ENCODE results near the gene GABRB2. TPM values are rescaled to one million over a fixed set of nuclear protein-coding genes. Genes with fewer than 3 reads are reported as not detected.

Gene GABRB2
- total RNA-seq, 1 experiment from 2014 or later, result not detected

- Histone ChIP-seq H3K4me3 (ENCODE audit: low read depth, low read length) (no peak overlapping the region), H3K36me3 (ENCODE audit: control insufficient read depth, insufficient read depth, low read length) (no peaks in the 10 kb centered on the region), H3K4me1 (no peaks in the 10 kb centered on the region), H3K27me3 (replicated peaks; ENCODE audit: control insufficient read depth, insufficient read depth, low read length) (no peaks in the 10 kb centered on the region), H3K9me3 (no peaks in the 10 kb centered on the region)
- H3K4me1 Mint-ChIP-seq (ENCODE audit: low read depth, unreplicated experiment), result no peaks in the 10 kb centered on the region
- no peaks in the 10 kb centered on the region for H3K36me3 Mint-ChIP-seq (ENCODE audit: insufficient read depth, unreplicated experiment)
- POLR2A ChIA-PET, result no interaction called here
- intact Hi-C loops (cut with micrococcal nuclease; ENCODE audit: unreplicated experiment), result no loop called here
- CTCF ChIA-PET, result no interaction called here
- no TSS peak for BruUV-seq (replicated peaks)
- no peak overlapping the region for H3K27ac Mint-ChIP-seq (ENCODE audit: unreplicated experiment)
- H3K4me3 Mint-ChIP-seq (ENCODE audit: unreplicated experiment), result no peak overlapping the region
- H3K9me3 Mint-ChIP-seq (ENCODE audit: unreplicated experiment), result no peaks in the 10 kb centered on the region
- H3K27me3 Mint-ChIP-seq (ENCODE audit: insufficient read depth, unreplicated experiment), result peaks cover 10% of the 10 kb centered on the region
- TF ChIP-seq CTCF (IDR thresholded peaks at IDR 0.05; ENCODE audit: insufficient read depth in 1 of 2, low read depth in 1 of 2, low read length in 1 of 2, severe bottlenecking in 1 of 2, unreplicated experiment in 1 of 2), result no peak
- no peak for DNase-seq
Observed at GRCh38 chr5:161314033-161314432, 232.5 kb downstream of the GABRB2 start.

DNA sequence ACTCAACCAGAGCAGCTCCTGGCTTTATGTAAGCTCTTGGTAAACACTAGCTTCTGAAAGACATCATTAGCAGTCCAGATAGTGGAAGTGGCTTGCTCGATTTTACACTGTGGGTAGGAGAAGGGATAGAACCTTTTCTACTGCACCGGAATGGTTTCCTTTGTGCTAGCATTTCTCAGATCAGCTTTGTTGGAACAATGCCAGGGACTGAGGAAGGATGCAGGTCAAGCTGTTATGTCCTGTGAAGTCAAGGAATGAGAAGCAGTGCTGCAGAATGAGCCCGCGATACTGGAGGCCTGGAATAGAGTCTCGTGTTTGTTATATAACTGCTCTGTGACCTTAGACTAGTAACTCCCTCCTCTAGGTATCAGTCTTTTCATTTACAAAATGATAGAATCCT lies 233.6 kb downstream of the GABRB2 start:
- BruUV-seq (replicated peaks), result no TSS peak
- Mint-ChIP-seq H3K4me1 (ENCODE audit: low read depth, unreplicated experiment) (no peaks in the 10 kb centered on the region), H3K27ac (ENCODE audit: unreplicated experiment) (no peak overlapping the region), H3K36me3 (ENCODE audit: insufficient read depth, unreplicated experiment) (no peaks in the 10 kb centered on the region), H3K4me3 (ENCODE audit: unreplicated experiment) (no peak overlapping the region), H3K27me3 (ENCODE audit: insufficient read depth, unreplicated experiment) (peaks cover 10% of the 10 kb centered on the region), H3K9me3 (ENCODE audit: unreplicated experiment) (no peaks in the 10 kb centered on the region)
- CTCF ChIA-PET, result no interaction called here
- no peaks in the 10 kb centered on the region for H3K9me3 ChIP-seq
- H3K27me3 ChIP-seq (replicated peaks; ENCODE audit: control insufficient read depth, insufficient read depth, low read length), result no peaks in the 10 kb centered on the region
- DNase-seq, result no peak
- H3K36me3 ChIP-seq (ENCODE audit: control insufficient read depth, insufficient read depth, low read length), result no peaks in the 10 kb centered on the region
- no peak for TF ChIP-seq CTCF (IDR thresholded peaks at IDR 0.05; ENCODE audit: insufficient read depth in 1 of 2, low read depth in 1 of 2, low read length in 1 of 2, severe bottlenecking in 1 of 2, unreplicated experiment in 1 of 2)
- no peak overlapping the region for H3K4me3 ChIP-seq (ENCODE audit: low read depth, low read length)
- H3K4me1 ChIP-seq, result no peaks in the 10 kb centered on the region
- intact Hi-C loops (cut with micrococcal nuclease; ENCODE audit: unreplicated experiment), result no loop called here
- POLR2A ChIA-PET, result no interaction called here

- H3K27ac Mint-ChIP-seq (ENCODE audit: unreplicated experiment), result no peak overlapping the region
- Histone ChIP-seq H3K4me3 (ENCODE audit: low read depth, low read length) (no peak overlapping the region), H3K4me1 (no peaks in the 10 kb centered on the region), H3K36me3 (ENCODE audit: control insufficient read depth, insufficient read depth, low read length) (no peaks in the 10 kb centered on the region), H3K27me3 (replicated peaks; ENCODE audit: control insufficient read depth, insufficient read depth, low read length) (no peaks in the 10 kb centered on the region), H3K9me3 (no peaks in the 10 kb centered on the region)
- intact Hi-C loops (cut with micrococcal nuclease; ENCODE audit: unreplicated experiment), result no loop called here
- ChIA-PET CTCF (interaction anchor here (0.8 kb wide), 1 partner anchor 126 kb away, joined by 3 read pairs; no protein-coding TSS in a partner anchor), POLR2A (no interaction called here)
- TF ChIP-seq CTCF (IDR thresholded peaks at IDR 0.05; ENCODE audit: insufficient read depth in 1 of 2, low read depth in 1 of 2, low read length in 1 of 2, severe bottlenecking in 1 of 2, unreplicated experiment in 1 of 2), result no peak
- H3K9me3 Mint-ChIP-seq (ENCODE audit: unreplicated experiment), result no peaks in the 10 kb centered on the region
- no peaks in the 10 kb centered on the region for H3K36me3 Mint-ChIP-seq (ENCODE audit: insufficient read depth, unreplicated experiment)
- no peaks in the 10 kb centered on the region for H3K4me1 Mint-ChIP-seq (ENCODE audit: low read depth, unreplicated experiment)
- peaks cover 8% of the 10 kb centered on the region for H3K27me3 Mint-ChIP-seq (ENCODE audit: insufficient read depth, unreplicated experiment)
- no peak overlapping the region for H3K4me3 Mint-ChIP-seq (ENCODE audit: unreplicated experiment)
- DNase-seq, result no peak
- no TSS peak for BruUV-seq (replicated peaks)
Observed at GRCh38 chr5:161311965-161312364, 234.6 kb downstream of the GABRB2 start.

All from Caco-2 (cell line).